ENCODE measurements around the gene PHLDA1. TPM values are rescaled to one million over a fixed set of nuclear protein-coding genes. Genes with fewer than 3 reads are reported as not detected.
"Not testable (repeated sequence)": the region's sequence is repeated elsewhere in the genome, so short reads cannot be mapped to it uniquely, and the experiment has no call there.

Gene PHLDA1
- total RNA-seq, 1 donor from 2014 or later: 29.3 TPM

DNA sequence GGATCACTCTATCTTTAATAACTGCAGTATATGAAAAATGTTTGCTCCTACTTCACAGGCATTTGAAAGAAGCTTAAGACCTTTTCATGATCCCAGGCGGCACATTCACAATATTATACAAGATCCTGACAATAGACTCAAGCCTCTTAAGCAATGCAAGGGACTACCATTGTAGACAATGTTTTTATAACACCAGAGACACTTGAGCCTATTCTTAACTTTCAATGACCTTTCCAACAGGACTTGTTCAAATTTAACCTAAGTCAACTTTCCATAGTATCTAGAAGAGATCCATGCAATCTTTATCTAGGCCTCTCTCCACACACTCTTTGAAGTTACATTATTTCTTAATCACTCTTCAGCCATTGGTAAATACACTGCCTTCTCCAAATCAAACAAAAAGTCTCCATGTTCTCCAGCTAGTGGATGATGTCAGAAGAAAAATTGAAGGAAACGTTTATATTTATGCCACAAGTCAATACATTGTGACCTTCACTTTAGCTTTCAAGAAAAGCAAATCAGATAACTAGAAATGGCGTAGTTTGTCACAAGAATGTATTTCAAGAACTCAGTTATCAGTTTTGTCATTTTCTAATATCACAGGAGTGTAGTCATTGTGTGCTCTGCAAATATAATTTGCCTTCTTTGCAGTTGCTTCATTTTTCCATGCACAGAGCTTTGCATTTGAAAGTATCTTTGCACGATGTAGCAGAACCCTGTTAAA lies 41.2 kb downstream of the PHLDA1 start:
- Mint-ChIP-seq H3K27me3 (ENCODE audit: low read depth) (no peaks in the 10 kb centered on the region), H3K36me3 (ENCODE audit: low read depth) (peaks cover 6% of the 10 kb centered on the region), H3K27ac (ENCODE audit: unreplicated experiment) (no peak overlapping the region), H3K9me3 (peaks cover 12% of the 10 kb centered on the region), H3K4me3 (no peak overlapping the region), H3K4me1 (peaks cover 31% of the 10 kb centered on the region)
- no peak for DNase-seq (ENCODE audit: low read depth, low spot score)
- TF ChIP-seq, protein P1, sequence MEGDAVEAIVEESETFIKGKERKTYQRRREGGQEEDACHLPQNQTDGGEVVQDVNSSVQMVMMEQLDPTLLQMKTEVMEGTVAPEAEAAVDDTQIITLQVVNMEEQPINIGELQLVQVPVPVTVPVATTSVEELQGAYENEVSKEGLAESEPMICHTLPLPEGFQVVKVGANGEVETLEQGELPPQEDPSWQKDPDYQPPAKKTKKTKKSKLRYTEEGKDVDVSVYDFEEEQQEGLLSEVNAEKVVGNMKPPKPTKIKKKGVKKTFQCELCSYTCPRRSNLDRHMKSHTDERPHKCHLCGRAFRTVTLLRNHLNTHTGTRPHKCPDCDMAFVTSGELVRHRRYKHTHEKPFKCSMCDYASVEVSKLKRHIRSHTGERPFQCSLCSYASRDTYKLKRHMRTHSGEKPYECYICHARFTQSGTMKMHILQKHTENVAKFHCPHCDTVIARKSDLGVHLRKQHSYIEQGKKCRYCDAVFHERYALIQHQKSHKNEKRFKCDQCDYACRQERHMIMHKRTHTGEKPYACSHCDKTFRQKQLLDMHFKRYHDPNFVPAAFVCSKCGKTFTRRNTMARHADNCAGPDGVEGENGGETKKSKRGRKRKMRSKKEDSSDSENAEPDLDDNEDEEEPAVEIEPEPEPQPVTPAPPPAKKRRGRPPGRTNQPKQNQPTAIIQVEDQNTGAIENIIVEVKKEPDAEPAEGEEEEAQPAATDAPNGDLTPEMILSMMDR (conservative IDR thresholded peaks at IDR 0.05): no peak

DNA sequence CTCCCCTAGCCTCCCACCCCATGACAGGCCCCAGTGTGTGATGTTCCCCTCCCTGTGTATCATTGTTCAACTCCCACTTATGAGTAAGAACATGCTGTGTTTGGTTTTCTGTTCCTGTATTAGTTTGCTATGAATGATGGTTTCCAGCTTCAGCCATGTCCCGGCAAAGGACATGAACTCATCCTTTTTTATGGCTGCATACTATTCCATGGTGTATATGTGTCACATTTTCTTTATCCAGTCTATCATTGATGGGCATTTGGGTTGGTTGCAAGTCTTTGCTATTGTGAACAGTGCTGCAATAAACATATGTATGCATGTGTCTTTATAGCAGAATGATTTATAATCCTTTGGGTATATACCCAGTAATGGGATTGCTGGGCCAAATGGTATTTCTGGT lies 43.9 kb downstream of the PHLDA1 start:
- not testable (repeated sequence) for H3K4me3 Mint-ChIP-seq; DNase-seq (ENCODE audit: low read depth, low spot score); H3K27me3 Mint-ChIP-seq (ENCODE audit: low read depth); H3K36me3 Mint-ChIP-seq (ENCODE audit: low read depth); H3K27ac Mint-ChIP-seq (ENCODE audit: unreplicated experiment)
- peaks cover 28% of the 10 kb centered on the region for H3K4me1 Mint-ChIP-seq
- peaks cover 12% of the 10 kb centered on the region for H3K9me3 Mint-ChIP-seq

DNA sequence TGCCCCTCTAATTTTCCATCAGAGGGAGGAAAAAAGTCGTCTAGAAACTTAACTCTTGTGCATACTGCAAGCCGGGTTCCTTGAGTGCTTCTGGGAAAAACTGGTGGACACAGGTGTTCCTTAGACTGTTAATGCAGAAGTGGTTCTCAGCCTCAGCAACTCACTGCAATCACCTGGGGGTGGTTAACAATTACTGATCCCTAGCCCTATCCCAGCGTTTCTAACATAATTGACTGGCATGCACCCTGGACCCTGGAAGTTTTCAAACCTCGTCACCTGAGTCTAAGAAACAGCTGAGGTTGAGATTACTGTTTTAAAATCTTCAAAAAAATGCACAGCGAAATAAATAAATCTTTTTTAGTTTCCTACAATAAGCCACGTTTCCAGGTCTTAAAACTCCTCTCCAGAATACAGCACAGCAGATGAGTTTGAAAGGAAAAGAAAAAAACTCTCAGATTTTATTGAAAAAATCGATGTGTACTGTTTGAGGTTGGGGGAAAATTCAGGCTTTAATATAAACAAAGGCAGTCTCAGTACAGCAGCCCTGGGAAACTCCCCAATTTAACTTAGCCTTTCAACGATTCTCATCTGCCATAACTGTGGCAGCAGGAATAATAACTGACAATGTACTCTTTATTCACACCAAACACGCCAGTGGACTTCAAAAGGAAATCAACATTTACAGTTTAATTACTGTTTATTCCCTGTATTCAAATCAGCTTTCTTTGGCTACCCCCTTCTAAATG lies 45.4 kb downstream of the PHLDA1 start:
- Mint-ChIP-seq H3K27ac (ENCODE audit: unreplicated experiment) (peak overlapping the region; percentile 74), H3K9me3 (peaks cover 12% of the 10 kb centered on the region)

DNA sequence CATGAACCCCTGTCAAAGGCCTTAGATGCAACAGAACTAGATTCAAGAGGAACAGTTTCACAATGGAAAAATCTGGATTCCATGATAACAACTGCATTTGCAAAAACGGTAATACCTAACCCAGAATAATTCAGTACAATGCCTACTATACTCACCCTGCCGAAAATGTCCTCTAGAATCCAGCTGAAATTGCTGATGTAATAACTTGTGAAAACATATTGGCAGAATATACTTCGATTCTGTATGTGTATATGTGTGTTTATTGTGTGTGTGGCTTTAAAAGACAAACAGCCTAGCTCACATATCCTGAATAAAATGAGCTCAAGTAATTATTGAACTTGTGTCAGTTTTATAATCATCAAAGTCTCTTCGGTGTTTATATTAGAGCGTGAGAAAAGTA lies 46.0 kb downstream of the PHLDA1 start:
- Mint-ChIP-seq H3K4me1 (peaks cover 38% of the 10 kb centered on the region), H3K36me3 (ENCODE audit: low read depth) (peaks cover 6% of the 10 kb centered on the region), H3K27ac (ENCODE audit: unreplicated experiment) (no peak overlapping the region), H3K27me3 (ENCODE audit: low read depth) (no peaks in the 10 kb centered on the region), H3K9me3 (peaks cover 12% of the 10 kb centered on the region), H3K4me3 (no peak overlapping the region)
- DNase-seq (ENCODE audit: low read depth, low spot score): no peak
- TF ChIP-seq, protein P1 (conservative IDR thresholded peaks at IDR 0.05): no peak

More for the DNA sequence above, 45.4 kb downstream of the PHLDA1 start:
- TF ChIP-seq, protein P1 (conservative IDR thresholded peaks at IDR 0.05): no peak
- H3K36me3 Mint-ChIP-seq (ENCODE audit: low read depth): peaks cover 6% of the 10 kb centered on the region
- DNase-seq (ENCODE audit: low read depth, low spot score): no peak
- H3K4me1 Mint-ChIP-seq: peaks cover 36% of the 10 kb centered on the region
- no peak overlapping the region for H3K4me3 Mint-ChIP-seq
- H3K27me3 Mint-ChIP-seq (ENCODE audit: low read depth): no peaks in the 10 kb centered on the region

DNA sequence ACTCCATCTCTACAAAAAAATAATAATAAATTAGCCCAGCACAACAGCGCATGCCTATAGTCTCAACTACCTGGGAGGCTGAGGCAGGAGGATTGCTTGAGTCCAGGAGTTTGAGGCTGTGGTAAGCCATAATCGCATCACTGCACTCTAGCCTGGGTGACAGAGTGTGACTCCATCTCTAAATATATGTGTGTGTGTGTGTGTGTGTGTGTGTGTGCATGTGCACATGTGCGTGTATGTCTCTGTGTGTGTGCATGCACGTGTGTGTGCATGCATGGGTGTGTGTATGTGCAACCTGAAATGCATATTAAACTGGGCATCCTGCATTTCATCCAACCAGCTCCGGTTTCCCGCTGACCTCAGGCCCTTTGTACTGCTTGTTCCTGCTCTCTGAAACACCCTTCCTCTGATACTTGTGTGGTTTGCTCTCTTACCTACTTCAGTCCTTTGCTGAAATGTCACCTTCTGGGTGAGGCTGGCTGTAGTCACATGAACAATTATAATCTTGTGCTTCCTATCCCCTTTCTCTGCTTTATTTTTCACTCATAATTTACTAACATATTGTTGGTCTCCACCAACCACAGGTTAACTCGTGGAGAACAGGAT lies 46.9 kb downstream of the PHLDA1 start:
- H3K4me1 Mint-ChIP-seq: peaks cover 37% of the 10 kb centered on the region
- no peaks in the 10 kb centered on the region for H3K27me3 Mint-ChIP-seq (ENCODE audit: low read depth)
- H3K4me3 Mint-ChIP-seq: no peak overlapping the region
- TF ChIP-seq, protein P1 (conservative IDR thresholded peaks at IDR 0.05): no peak
- H3K36me3 Mint-ChIP-seq (ENCODE audit: low read depth): peaks cover 6% of the 10 kb centered on the region
- peaks cover 6% of the 10 kb centered on the region for H3K9me3 Mint-ChIP-seq
- no peak for DNase-seq (ENCODE audit: low read depth, low spot score)
- no peak overlapping the region for H3K27ac Mint-ChIP-seq (ENCODE audit: unreplicated experiment)

DNA sequence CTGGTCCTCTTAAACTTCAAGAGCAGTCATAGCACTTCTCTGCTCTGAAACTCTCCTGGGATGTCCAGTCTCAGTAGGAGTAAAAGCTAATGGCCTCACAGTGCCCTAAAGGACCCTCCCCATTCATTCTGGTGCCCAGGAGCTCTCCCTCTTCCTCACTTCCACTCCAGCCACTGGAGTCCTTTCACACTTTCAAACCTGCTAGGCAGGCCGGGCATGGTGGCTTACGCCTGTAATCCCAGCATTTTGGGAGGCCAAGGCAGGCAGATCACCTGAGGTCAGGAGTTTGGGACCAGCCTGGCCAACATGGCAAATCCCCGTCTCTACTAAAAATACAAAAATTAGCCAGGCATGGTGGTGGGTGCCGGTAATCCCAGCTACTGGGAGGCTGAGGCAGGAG lies 47.7 kb downstream of the PHLDA1 start:
- not testable (repeated sequence) for H3K27me3 Mint-ChIP-seq (ENCODE audit: low read depth); H3K36me3 Mint-ChIP-seq (ENCODE audit: low read depth); DNase-seq (ENCODE audit: low read depth, low spot score); H3K9me3 Mint-ChIP-seq; H3K27ac Mint-ChIP-seq (ENCODE audit: unreplicated experiment); H3K4me3 Mint-ChIP-seq
- H3K4me1 Mint-ChIP-seq: peaks cover 44% of the 10 kb centered on the region
